Measurements from ENCODE around the gene SELENOM. TPM values are rescaled to one million over a fixed set of nuclear protein-coding genes. Genes with fewer than 3 reads are reported as not detected.
"Not testable (repeated sequence)": the region's sequence is repeated elsewhere in the genome, so short reads cannot be mapped to it uniquely, and the experiment has no call there.

SELENOM gene
- total RNA-seq, 1 experiment from 2014 or later, result 0.24 TPM

DNA sequence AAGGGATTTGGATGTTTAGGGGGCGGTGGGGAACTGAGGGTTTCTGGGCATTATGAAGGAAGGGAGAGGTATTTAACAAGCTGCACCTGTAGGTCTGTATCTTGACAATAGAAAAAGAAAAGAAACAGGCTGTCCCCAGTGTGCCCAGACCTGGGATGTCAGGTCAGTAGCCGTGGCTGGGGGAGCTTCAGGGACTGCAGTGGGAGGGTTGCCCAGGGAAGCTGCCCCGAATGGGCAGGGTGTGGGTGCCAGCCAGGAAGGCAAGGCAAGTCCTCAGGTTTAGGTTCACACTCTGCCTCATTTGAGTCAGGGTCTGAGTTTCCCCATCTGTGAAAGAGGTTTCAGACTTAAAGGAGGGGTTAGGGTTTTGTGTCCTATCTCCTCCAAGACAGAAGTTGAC lies 16.9 kb upstream of the SELENOM start:
- H3K9me3 ChIP-seq (replicated peaks), result no peaks in the 10 kb centered on the region
- DNase-seq, result no peak
- no peaks in the 10 kb centered on the region for H3K27me3 ChIP-seq
- no peaks in the 10 kb centered on the region for H3K4me1 ChIP-seq
- no peaks in the 10 kb centered on the region for H3K36me3 ChIP-seq
- H3K27ac ChIP-seq, result no peak overlapping the region
- no peak overlapping the region for H3K4me3 ChIP-seq

DNA sequence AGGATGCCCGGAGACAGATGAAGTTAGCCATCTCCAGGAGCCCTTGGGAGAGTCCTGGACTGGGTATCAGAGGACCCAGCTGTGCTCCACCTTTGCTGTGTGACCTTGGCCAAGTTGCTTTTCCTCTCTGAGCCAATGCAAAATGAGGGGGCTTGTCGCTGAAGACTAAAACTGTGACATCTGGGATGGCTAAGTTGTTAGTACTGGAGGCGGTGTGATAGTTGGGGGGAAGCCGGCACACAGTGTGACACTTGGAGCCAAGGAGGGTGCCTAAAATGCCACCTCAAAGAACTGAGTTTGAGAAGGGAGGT lies 15.9 kb upstream of the SELENOM start:
- Histone ChIP-seq H3K27ac (no peak overlapping the region), H3K9me3 (replicated peaks) (no peaks in the 10 kb centered on the region), H3K36me3 (no peaks in the 10 kb centered on the region), H3K4me3 (no peak overlapping the region; the same call in 1 of the 2 replicates), H3K27me3 (no peaks in the 10 kb centered on the region), H3K4me1 (no peaks in the 10 kb centered on the region)
- no peak for DNase-seq

DNA sequence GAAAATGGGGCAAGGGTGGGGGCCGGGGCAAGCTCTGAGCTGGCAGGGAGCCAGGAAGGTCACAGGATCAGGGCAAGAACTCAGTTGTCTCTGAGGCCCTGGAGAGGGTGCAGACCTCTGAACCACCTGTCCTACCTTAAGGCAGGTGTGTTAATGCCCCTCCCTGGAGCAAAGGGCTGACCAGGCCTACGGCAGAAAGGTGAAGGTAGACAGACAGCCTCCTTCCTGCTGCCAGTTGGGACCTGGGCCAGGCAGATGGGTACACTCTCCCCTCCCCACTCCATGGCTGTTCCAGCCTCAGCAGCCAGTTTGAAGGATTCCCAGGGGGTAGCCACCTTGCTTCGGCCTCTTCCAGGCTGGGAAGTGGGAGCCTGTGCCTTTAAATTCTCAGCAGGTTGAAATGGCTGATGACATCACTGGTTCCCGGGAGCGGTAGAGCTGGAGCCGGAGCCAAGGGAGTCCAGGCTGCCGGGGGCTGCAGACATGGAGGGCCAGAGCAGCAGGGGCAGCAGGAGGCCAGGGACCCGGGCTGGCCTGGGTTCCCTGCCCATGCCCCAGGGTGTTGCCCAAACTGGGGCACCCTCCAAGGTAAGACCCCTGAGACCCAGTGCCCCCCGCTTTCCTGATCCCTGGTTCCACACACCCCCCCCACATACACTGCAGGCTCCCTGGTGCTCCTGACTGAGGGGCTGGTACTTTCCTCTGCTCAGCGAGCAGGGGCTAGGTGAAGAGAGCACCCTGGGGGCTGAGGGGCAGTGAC lies 15.3 kb upstream of the SELENOM start, which contains the start of gene INPP5J:
Gene INPP5J, plus strand, starts transcription at position 435 of the 760 bp plus-strand sequence. Its CDS starts 49 bp downstream, at position 484.
- H3K27me3 ChIP-seq, result no peaks in the 10 kb centered on the region
- no peak within 1 kb of the TSS for H3K27ac ChIP-seq
- no peaks in the 10 kb centered on the region for H3K9me3 ChIP-seq (replicated peaks)
- H3K4me3 ChIP-seq, result peak within 1 kb of the TSS; percentile 21; the same call in 1 of the 2 replicates
- DNase-seq, result peak; percentile 37 to 53
- H3K36me3 ChIP-seq, result no peaks in the 10 kb centered on the region
- H3K4me1 ChIP-seq, result no peaks in the 10 kb centered on the region

DNA sequence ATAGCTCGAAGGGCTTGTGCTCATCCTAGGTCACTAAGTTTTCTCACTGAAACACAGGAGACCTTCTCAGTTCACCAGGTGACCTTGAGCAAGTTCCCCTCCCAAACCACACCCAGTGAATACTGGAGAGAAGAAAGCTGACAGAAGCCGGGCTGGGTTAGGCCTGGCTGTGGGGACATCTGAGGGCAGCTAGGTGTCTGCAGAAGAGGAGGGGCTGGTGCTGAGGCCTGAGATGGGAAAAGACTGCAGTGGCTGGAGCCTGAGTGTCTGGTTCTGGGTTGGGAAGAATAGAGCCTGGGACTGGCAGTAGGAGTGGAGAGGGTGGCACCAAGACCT lies 14.8 kb upstream of the SELENOM start:
- DNase-seq, result no peak
- no peaks in the 10 kb centered on the region for H3K27me3 ChIP-seq
- H3K4me3 ChIP-seq, result no peak overlapping the region
- H3K27ac ChIP-seq, result no peak overlapping the region
- no peaks in the 10 kb centered on the region for H3K4me1 ChIP-seq
- H3K36me3 ChIP-seq, result no peaks in the 10 kb centered on the region
- no peaks in the 10 kb centered on the region for H3K9me3 ChIP-seq (replicated peaks)

DNA sequence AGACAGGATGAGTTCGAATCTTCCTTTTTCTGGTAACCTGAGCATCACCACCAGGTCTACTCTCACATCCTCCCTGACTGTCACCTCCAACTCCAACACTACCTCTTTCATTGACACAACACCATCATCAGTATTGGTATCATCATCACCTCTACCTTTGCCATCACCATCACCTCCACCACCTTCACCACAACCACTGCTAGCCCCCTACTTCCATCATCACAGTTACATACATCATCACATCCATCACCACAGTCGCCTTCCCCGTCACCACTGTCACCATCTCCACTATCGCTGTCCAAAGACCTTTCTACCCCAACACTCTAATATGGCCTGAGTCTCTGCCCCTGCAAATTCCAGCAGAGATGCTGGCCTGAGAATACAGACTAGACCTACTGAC lies 14.0 kb upstream of the SELENOM start:
- H3K36me3 ChIP-seq, result no peaks in the 10 kb centered on the region

DNA sequence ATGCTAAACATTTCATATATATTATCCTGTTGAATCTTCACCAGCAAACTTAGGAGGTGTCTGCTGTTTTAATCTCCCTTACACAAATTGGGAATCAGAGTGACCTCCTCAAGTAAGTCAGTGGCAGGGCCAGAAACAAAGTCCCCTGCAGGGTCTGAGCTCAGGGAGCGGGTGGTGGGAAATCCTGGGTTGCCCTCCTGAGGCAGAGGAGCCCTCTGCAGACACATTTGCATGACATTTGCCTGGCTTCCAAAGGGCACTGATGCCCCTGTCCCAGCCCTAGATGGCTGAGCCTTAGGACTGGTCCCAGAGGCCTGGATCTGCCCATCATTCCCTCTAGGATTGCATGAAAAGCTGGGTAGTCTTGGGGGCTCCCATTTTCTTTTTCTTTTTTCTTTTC lies 13.3 kb upstream of the SELENOM start:
- no peaks in the 10 kb centered on the region for H3K9me3 ChIP-seq (replicated peaks)
- no peaks in the 10 kb centered on the region for H3K4me1 ChIP-seq
- H3K27me3 ChIP-seq, result no peaks in the 10 kb centered on the region
- no peak overlapping the region for H3K27ac ChIP-seq
- no peaks in the 10 kb centered on the region for H3K36me3 ChIP-seq
- no peak overlapping the region for H3K4me3 ChIP-seq
- no peak for DNase-seq

More for the DNA sequence above, 14.0 kb upstream of the SELENOM start:
- no peak overlapping the region for H3K4me3 ChIP-seq
- H3K27ac ChIP-seq, result no peak overlapping the region
- H3K4me1 ChIP-seq, result no peaks in the 10 kb centered on the region
- no peak for DNase-seq
- no peaks in the 10 kb centered on the region for H3K9me3 ChIP-seq (replicated peaks)
- H3K27me3 ChIP-seq, result no peaks in the 10 kb centered on the region

DNA sequence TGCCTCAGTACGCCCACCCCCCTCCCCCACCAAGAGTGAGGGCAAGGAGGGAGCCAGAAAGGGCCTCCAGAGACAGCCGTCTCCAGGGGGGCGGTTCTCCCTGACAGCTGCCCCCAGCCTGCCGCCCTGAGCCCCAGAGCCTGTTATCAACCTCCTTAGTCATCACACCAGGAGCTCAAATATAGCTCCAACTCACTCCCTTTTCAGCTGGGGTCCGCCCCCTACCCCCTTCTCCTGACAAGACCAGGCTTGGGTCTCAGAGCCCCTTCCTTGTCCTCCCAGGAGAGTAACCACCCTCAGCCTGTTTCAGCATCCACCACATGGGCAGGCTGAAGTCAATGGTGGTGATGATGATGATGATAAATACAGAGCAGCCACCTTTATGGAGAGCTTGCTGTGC lies 12.9 kb upstream of the SELENOM start:
- no peak overlapping the region for H3K4me3 ChIP-seq
- H3K4me1 ChIP-seq, result no peaks in the 10 kb centered on the region
- no peaks in the 10 kb centered on the region for H3K27me3 ChIP-seq
- no peaks in the 10 kb centered on the region for H3K36me3 ChIP-seq
- no peak for DNase-seq
- no peak overlapping the region for H3K27ac ChIP-seq
- no peaks in the 10 kb centered on the region for H3K9me3 ChIP-seq (replicated peaks)

DNA sequence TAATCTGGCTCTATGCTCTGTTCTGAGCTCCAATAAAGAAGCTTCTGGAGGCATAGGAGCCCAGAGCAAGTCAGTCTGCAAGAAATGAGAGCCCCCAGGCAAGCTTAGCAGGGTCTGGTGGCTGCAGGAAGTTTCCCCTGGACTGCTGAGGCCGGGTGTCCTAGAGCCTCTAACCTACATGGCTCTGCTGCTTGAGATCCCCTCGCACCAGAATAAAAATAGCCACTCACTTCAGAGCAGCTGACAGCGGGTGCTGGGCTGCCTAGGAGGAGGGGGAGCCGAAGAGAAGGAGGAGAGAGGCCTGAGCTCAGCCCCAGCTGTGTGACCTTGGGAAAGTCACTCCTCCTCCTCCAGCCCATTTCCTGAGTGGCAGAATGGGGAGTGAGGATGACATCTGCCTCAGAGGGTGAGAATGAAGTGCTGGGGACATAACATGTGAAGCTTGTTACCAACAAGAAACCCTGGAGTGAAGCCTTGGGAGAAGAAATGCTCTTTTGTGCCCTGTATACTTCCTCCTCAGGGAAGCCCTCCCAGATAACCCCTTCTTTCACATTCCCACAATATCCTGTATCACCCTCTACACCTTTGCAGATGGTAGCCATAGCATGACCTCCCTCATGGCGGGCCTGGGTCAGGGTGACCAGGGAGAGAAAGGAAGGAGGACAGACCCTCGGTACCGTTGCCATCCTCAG lies 11.8 kb upstream of the SELENOM start:
- no peaks in the 10 kb centered on the region for H3K4me1 ChIP-seq
- H3K27me3 ChIP-seq, result no peaks in the 10 kb centered on the region
- H3K36me3 ChIP-seq, result no peaks in the 10 kb centered on the region
- H3K9me3 ChIP-seq (replicated peaks), result no peaks in the 10 kb centered on the region
- H3K4me3 ChIP-seq, result no peak overlapping the region
- no peak overlapping the region for H3K27ac ChIP-seq
- no peak for DNase-seq

DNA sequence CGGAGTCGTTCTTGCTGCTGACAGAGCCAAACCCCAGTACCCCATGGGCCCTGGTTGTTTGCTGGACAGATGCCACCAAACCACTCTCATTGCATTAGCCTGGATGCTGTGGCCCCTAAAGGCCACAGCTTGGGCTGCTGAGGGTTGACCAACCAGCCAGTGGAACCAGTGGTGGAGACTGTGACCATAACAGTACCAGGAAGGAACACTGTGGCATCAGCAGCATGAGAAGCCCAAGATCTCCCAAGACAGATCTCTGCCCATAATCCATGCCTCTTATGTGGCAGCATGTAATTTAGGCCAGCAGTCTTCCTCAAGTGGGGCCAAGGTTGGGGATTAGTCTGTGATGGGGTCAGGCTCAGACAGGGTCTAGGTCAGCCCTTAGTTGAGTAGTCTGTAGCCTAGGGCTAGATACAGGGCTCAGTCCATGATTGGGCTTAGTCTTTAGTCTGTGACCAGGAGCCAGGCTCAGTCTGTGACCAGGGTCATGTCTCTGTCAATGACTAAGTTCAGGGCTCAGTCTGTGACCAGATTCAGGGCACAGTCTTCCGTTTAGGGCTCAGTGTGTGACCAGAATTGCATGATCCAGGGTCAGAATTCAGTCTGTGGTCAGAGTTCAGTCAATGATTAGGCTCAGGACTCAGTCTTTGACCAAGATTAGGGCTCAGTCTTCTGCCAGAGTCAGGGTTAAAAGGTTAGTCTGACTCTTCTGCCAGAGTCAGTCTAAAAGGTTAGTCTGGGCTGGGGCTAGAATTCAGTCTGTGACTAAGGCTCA lies 10.9 kb upstream of the SELENOM start:
- Histone ChIP-seq H3K4me3 (no peak overlapping the region), H3K27me3 (no peaks in the 10 kb centered on the region), H3K27ac (no peak overlapping the region), H3K9me3 (replicated peaks) (no peaks in the 10 kb centered on the region), H3K36me3 (no peaks in the 10 kb centered on the region), H3K4me1 (no peaks in the 10 kb centered on the region)
- no peak for DNase-seq

DNA sequence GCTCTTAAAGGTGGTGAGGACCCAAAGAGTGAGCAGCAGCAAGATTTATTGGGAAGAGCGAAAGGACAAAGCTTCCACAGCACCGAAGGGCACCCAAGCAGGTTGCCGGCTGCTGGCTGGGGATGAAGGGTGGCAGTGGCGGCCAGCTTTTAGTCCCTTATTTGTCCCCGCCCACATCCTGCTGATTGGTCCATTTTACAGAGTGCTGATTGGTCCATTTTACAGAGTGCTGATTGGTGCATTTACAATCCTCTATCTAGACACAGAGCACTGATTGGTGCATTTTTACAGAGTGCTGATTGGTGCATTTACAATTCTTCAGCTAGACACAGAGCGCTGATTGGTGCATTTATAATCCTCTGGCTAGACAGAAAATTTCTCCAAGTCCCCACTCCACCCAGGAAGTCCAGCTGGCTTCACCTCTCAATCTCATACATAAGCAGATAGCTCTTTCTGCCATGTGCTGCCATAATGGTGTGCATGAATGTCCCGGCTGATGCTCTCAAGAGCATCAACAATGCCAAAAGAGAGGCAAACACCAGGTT lies 5.3 kb upstream of the SELENOM start:
- not testable (repeated sequence) for H3K9me3 ChIP-seq (replicated peaks); H3K4me3 ChIP-seq; DNase-seq; H3K36me3 ChIP-seq; H3K27ac ChIP-seq; H3K4me1 ChIP-seq; H3K27me3 ChIP-seq

DNA sequence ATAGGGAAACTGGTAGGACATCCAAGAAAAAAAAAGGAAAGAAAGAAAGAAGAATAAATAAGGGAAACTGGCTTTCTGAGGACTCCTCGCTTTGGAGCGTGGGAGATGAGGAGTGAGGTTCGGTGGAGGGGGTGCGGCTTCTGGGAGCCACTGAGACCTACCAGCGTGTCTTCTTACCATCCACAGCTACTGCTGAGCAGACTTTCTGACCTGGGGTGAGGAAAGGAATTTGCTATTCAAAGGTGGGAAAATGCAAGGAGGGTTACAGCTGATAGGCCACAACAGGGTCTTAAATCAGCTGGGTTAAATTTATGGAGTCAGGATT lies 488 bp upstream of the SELENOM start:
- Histone ChIP-seq H3K4me3 (peak overlapping the region; percentile 25), H3K9me3 (replicated peaks) (no peaks in the 10 kb centered on the region), H3K27me3 (no peaks in the 10 kb centered on the region), H3K4me1 (no peaks in the 10 kb centered on the region), H3K27ac (no peak overlapping the region), H3K36me3 (no peaks in the 10 kb centered on the region)
- DNase-seq, result no peak

DNA sequence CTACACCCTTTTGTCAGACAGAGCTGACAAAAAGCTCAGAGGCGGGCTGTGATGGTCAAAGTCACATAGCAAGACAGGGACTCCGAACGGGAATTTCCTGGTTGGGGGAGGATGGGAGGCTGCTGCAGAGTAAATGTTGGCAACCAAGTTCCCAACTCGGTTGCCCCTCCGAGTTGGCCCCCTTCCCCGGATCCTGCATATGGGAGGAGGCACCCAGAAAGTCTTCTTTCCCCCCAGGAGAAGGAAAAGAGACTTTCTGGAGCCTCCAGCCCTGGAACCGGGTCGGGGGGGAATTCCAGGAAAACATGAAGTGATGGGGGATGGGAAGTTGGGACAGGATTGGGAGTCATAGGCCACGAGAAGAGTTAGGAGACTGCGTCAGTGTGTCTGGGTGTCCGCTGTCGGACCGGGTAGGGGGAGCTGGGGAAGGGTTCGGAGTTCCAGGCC lies 614 bp downstream of the SELENOM start:
- Histone ChIP-seq H3K4me1 (no peaks in the 10 kb centered on the region), H3K27me3 (no peaks in the 10 kb centered on the region), H3K4me3 (no peak overlapping the region), H3K27ac (no peak overlapping the region), H3K9me3 (replicated peaks) (no peaks in the 10 kb centered on the region), H3K36me3 (no peaks in the 10 kb centered on the region)
- DNase-seq, result no peak

DNA sequence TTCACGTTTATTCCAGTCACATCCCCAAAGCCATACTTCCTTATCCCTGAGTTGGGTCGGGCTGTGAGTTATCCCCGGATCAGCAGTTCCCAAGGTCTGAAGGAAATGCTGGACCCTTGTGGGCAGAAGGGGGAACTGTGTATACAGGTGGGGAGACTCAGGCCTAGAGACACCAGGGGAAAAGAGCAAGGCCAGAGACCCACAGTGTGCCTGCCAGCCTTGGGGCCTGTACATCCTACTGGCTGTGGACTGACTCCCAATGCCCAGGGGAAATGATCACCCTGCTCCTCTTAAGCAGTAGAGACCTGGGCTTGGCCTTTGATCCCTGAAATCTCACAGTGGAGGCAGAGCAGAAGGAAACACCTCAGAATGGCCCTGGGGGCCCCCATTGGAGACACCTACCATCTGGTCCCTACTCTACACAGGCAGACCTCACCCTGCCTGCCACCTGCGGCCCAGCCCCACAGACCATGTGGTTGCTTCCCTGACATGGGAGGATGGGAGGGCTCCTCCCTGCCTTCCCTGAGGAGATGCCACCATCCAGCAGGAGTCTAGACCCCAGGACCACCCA lies 1.3 kb downstream of the SELENOM start:
- H3K4me3 ChIP-seq, result no peak overlapping the region

DNA sequence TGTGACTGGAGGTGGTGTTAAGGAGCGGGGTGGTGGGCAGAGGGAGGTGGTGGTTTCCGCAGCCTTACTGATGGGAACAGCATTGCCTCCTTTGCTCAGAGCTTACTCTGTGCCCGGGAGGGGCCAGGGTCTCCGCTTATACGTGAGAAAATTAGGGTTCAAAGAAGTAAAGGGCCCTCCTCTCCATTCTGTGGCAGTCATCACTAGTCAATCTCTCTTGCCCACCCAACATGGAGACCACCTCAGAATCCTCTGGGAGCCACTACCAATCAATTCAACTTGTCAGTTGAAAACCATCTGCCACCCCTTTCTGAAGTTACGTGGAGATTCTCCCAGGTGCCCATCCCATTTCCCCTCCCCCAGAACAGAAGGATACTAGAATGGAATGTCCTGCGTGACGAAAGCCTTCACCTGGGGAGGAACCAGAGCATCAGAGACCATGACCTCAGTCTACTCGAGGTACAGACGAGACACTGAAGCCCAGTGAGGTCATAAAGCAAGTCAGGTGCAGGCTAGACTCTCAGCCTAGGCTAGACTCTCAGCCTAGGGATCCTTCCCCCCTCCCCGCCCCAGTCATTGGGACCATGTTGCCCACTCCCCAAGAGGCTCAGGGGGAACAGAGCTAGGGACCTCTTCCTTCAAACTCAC lies 2.0 kb downstream of the SELENOM start:
- Histone ChIP-seq H3K4me3 (no peak overlapping the region), H3K36me3 (0 out of 2 replicates have a peak, but pooled peaks cover 3% of the 10 kb centered on the region), H3K9me3 (replicated peaks) (no peaks in the 10 kb centered on the region), H3K27ac (no peak overlapping the region), H3K27me3 (no peaks in the 10 kb centered on the region), H3K4me1 (no peaks in the 10 kb centered on the region)
- no peak for DNase-seq

More for the DNA sequence above, 1.3 kb downstream of the SELENOM start:
- Histone ChIP-seq H3K4me1 (no peaks in the 10 kb centered on the region), H3K36me3 (0 out of 2 replicates have a peak, but pooled peaks cover under 1% of the 10 kb centered on the region), H3K9me3 (replicated peaks) (no peaks in the 10 kb centered on the region), H3K27me3 (no peaks in the 10 kb centered on the region), H3K27ac (no peak overlapping the region)
- no peak for DNase-seq

Measured in SJCRH30 (cell line).